Measurements from ENCODE around the gene EME1. TPM values are rescaled to one million over a fixed set of nuclear protein-coding genes. Genes with fewer than 3 reads are reported as not detected.

Gene EME1
- total and polyA plus RNA-seq, 12 donors, result 0.18 to 5.2 (median 0.67) TPM

GRCh38 chr17:50358177-50358576 is 14.9 kb upstream of the EME1 start:
- H3K4me3 ChIP-seq, result no peak overlapping the region
- H3K27ac ChIP-seq, result no peak overlapping the region
- TF ChIP-seq CTCF (IDR thresholded peaks at IDR 0.05), result no peak
- no peak for TF ChIP-seq POLR2A (IDR thresholded peaks at IDR 0.05)
- intact Hi-C loops (cut with DNase I), result loop anchor here in 1 of 2 donors (5.0 kb wide), 1 partner anchor 114 kb away; no protein-coding TSS in a partner anchor
- peaks cover 7 to 16% of the 10 kb centered on the region in 2 donors for H3K4me1 ChIP-seq (replicated peaks in 1 of 2)
- peaks cover 0 to 54% of the 10 kb centered on the region in 2 donors for H3K36me3 ChIP-seq (replicated peaks in 1 of 2)
- 87 to 95% (median 91%) methylated on average over 7 to 17 of the region's 17 CpGs for WGBS, 4 donors
- peak in 3 of 7 donors; percentile 10 to 19 (median 11) for DNase-seq
- no peaks in the 10 kb centered on the region for H3K9me3 ChIP-seq (replicated peaks in 1 of 3)
- H3K27me3 ChIP-seq, result no peaks in the 10 kb centered on the region

GRCh38 chr17:50359005-50359699 is 13.9 kb upstream of the EME1 start:
- 56 to 72% (median 62%) methylated on average over 5 of the region's 5 CpGs for WGBS, 4 donors
- peaks cover 7 to 16% of the 10 kb centered on the region in 2 donors for H3K4me1 ChIP-seq (replicated peaks in 1 of 2)
- TF ChIP-seq CTCF (IDR thresholded peaks at IDR 0.05) (no peak), POLR2A (IDR thresholded peaks at IDR 0.05) (no peak)
- intact Hi-C loops (cut with DNase I), result loop anchor here in 1 of 2 donors (5.0 kb wide), 1 partner anchor 113 kb away; no protein-coding TSS in a partner anchor
- peak overlapping the region in 2 of 5 donors; percentile 53 to 56 for H3K27ac ChIP-seq
- peak in 4 of 7 donors; percentile 25 to 55 (median 42) for DNase-seq
- no peaks in the 10 kb centered on the region for H3K27me3 ChIP-seq
- no peaks in the 10 kb centered on the region for H3K9me3 ChIP-seq (replicated peaks in 1 of 3)
- H3K4me3 ChIP-seq, result no peak overlapping the region
- peaks cover 0 to 47% of the 10 kb centered on the region in 2 donors for H3K36me3 ChIP-seq (replicated peaks in 1 of 2)

- H3K27me3 ChIP-seq, result no peaks in the 10 kb centered on the region
- DNase-seq, result peak in 5 of 7 donors; percentile 26 to 51 (median 39)
- peaks cover 7 to 16% of the 10 kb centered on the region in 2 donors for H3K4me1 ChIP-seq (replicated peaks in 1 of 2)
- peaks cover 0 to 41% of the 10 kb centered on the region in 2 donors for H3K36me3 ChIP-seq (replicated peaks in 1 of 2)
- peak overlapping the region in 2 of 5 donors; percentile 40 to 56 for H3K27ac ChIP-seq
- WGBS, 4 donors, result 77 to 98% (median 78%) methylated on average over 5 to 14 of the region's 14 CpGs
- H3K4me3 ChIP-seq, result no peak overlapping the region
- intact Hi-C loops (cut with DNase I), result loop anchor here in 1 of 2 donors (5.0 kb wide), 2 partner anchors 37 to 112 kb away; partner anchors contain the start of gene LRRC59
- H3K9me3 ChIP-seq (replicated peaks in 1 of 3), result no peaks in the 10 kb centered on the region
- no peak for TF ChIP-seq CTCF (IDR thresholded peaks at IDR 0.05)
- TF ChIP-seq POLR2A (IDR thresholded peaks at IDR 0.05), result no peak
These were observed 13.0 kb upstream of the EME1 start for GRCh38 chr17:50359998-50360461.

GRCh38 chr17:50360486-50361115 is 12.4 kb upstream of the EME1 start:
- intact Hi-C loops (cut with DNase I), result loop anchor here in 1 of 2 donors (5.0 kb wide), 1 partner anchor 37 kb away; the partner anchor contains the start of gene LRRC59
- TF ChIP-seq POLR2A (IDR thresholded peaks at IDR 0.05) (no peak), CTCF (IDR thresholded peaks at IDR 0.05) (no peak)
- peak in 3 of 7 donors; percentile 13 to 49 (median 13) for DNase-seq
- H3K36me3 ChIP-seq (replicated peaks in 1 of 2), result peaks cover 0 to 40% of the 10 kb centered on the region in 2 donors
- no peak overlapping the region for H3K4me3 ChIP-seq
- H3K27ac ChIP-seq, result no peak overlapping the region
- 87 to 93% (median 90%) methylated on average over 6 to 11 of the region's 11 CpGs for WGBS, 4 donors
- no peaks in the 10 kb centered on the region for H3K27me3 ChIP-seq
- no peaks in the 10 kb centered on the region for H3K9me3 ChIP-seq (replicated peaks in 1 of 3)
- peaks cover 7 to 16% of the 10 kb centered on the region in 2 donors for H3K4me1 ChIP-seq (replicated peaks in 1 of 2)
